Measurements from ENCODE around the gene HIPK2.

The HIPK2 gene

DNA sequence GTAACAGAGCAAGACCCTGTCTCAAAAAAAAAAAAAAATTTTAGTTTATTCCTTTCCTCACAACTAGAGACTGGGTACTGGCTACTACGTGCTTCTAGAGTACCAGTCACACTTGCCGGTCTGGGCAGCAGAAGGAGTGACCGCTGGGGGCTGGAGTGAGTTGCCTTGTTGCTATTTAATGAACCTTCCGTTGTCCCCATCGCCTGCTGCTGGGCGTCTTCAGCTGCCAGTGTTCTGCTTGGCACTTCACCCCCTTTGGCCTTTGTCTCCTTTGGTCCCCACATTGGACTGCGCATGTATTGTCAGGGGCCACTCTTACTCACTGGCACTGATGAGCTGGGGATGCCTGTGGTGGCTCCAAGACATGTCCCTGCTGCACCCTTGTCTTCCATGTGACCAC lies 143.7 kb downstream of the HIPK2 start:
- DNase-seq (ENCODE audit: low spot score) = no peak
- ChIA-PET CTCF (no interaction called here), POLR2A (ENCODE audit: low non-redundant PET) (no interaction called here)
- no peak overlapping the region for H3K27ac ChIP-seq
- TF ChIP-seq, protein P1, sequence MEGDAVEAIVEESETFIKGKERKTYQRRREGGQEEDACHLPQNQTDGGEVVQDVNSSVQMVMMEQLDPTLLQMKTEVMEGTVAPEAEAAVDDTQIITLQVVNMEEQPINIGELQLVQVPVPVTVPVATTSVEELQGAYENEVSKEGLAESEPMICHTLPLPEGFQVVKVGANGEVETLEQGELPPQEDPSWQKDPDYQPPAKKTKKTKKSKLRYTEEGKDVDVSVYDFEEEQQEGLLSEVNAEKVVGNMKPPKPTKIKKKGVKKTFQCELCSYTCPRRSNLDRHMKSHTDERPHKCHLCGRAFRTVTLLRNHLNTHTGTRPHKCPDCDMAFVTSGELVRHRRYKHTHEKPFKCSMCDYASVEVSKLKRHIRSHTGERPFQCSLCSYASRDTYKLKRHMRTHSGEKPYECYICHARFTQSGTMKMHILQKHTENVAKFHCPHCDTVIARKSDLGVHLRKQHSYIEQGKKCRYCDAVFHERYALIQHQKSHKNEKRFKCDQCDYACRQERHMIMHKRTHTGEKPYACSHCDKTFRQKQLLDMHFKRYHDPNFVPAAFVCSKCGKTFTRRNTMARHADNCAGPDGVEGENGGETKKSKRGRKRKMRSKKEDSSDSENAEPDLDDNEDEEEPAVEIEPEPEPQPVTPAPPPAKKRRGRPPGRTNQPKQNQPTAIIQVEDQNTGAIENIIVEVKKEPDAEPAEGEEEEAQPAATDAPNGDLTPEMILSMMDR (conservative IDR thresholded peaks at IDR 0.05; ENCODE audit: low read depth) = no peak

DNA sequence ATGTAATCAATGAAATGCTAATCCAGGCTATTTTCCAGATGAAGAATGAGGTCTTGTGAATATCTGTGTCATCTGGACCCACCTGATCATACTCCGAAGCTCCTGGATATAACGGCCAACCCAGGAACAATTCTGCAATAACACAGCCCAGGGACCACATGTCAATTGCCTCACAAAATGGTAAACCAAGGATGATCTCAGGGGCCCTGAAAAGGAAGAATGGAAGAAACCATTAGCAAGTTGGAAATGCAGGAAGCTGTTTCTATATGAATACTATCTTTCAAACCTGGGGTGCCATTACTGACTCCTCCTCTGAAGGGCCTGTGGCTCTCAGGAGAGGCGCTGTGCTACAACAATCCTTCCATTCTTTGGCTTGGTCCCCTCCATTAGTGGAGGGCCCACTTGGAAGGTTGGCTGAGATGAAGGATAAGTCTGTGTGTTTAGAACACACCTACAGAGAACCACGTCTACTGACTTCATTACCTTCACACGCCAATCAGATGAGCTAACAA lies 146.2 kb downstream of the HIPK2 start:
- ChIA-PET CTCF (interaction anchor here (0.7 kb wide), 1 partner anchor 36 kb away, joined by 3 read pairs; no protein-coding TSS in a partner anchor), POLR2A (ENCODE audit: low non-redundant PET) (no interaction called here)
- TF ChIP-seq, protein P1 (conservative IDR thresholded peaks at IDR 0.05; ENCODE audit: low read depth) = no peak
- H3K27ac ChIP-seq = no peak overlapping the region
- no peak for DNase-seq (ENCODE audit: low spot score)

DNA sequence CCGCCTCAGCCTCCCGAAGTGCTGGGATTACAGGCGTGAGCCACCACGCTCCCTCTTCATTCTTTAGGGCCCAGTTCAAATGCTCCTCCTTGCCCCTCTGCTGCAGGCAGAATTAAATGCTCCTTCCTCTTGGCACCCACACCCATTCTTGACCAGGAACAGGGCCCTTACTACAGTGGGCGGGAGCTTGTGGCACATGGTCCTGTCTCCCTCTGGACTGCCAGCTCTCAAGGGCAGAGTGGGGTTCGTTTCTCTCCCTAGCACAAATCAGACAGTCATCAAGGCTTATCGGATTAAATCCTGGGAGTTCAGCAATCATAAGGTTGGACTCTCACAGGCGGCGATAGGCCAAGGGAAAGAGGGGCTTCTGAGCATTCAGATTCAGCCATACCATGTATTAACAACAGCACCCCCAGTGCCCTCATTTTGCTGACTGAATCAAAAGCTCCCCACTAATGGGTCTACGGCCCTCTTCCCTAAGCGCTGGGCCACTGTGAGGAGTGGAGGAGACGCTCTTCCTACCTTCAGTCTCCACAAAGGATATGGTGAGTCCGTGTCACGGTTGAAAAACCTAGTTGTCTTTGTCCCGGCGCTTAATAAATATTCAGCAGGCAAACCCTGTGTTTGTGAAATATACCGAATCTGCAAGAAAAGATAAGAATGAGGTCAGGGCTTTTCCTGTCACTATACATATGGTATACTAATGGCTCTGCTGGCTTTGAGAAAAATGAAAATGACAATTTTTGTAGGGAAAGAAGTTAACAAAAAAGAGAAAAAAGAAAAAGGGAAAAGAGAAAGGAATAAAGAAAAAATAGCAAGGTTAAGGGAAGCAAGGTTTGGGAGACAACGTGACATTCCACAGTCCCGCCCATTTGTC lies 146.9 kb downstream of the HIPK2 start:
- DNase-seq (ENCODE audit: low spot score) = no peak
- POLR2A ChIA-PET (ENCODE audit: low non-redundant PET) = no interaction called here
- CTCF ChIA-PET = interaction anchor here (0.7 kb wide), 1 partner anchor 37 kb away, joined by 3 read pairs; no protein-coding TSS in a partner anchor
- peak overlapping the region; percentile 8; the same call in 1 of the 2 replicates for H3K27ac ChIP-seq
- TF ChIP-seq, protein P1 (conservative IDR thresholded peaks at IDR 0.05; ENCODE audit: low read depth) = no peak

DNA sequence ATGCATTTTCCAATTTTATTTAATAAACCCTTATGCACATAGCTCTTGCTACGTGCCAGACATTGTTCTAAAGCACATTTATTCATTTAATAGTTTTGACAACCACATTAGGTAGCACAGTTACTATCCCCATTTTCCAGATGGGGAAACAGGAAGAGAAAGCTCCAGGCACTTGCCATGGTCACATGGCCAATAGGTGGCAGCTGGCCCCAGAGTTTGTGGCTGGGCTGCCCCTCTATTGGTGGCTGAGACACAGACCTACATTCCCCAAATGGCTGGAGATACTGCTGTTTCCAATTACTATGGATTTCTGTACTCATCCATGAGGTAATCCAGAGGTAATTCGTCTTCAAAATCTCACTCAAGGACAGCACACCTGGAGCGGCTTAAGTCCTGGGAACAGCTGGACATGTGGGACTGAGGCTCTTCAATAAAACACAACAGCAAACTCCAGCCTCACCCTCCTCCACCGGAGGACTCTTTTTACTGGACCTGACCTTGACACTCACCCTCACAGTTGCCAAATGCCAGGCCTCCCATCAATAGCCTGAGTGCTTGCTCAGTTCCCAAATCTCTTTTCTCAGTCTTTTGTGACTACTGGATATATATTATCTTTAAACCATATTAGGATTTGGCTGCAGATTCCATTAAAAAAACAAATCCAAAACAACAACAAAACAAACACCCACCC lies 148.3 kb downstream of the HIPK2 start:
- ChIA-PET POLR2A (ENCODE audit: low non-redundant PET) (no interaction called here), CTCF (no interaction called here)
- DNase-seq (ENCODE audit: low spot score) = no peak
- H3K27ac ChIP-seq = no peak overlapping the region
- TF ChIP-seq, protein P1 (conservative IDR thresholded peaks at IDR 0.05; ENCODE audit: low read depth) = no peak

DNA sequence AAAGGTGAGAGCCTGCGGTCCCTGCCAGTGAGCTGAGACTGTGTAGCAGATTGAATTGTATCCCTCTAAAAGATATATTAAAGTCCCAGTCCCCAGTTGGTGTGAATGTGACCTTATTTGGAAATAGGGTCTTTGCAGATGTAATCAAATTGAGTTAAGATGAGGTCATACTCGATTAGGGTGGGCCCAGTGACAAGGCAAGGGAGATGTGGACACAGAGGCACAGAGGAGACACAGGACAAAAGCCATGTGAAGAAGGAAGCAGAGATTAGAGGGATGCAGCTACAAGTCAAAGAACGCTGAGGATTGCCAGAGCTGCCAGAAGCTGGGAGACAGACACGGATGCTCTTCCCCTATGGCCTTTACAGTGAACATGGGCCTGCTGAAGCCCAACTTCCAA lies 150.0 kb downstream of the HIPK2 start:
- TF ChIP-seq, protein P1 (conservative IDR thresholded peaks at IDR 0.05; ENCODE audit: low read depth) = no peak
- no peak for DNase-seq (ENCODE audit: low spot score)
- CTCF ChIA-PET = no interaction called here
- no peak overlapping the region for H3K27ac ChIP-seq
- POLR2A ChIA-PET (ENCODE audit: low non-redundant PET) = no interaction called here

DNA sequence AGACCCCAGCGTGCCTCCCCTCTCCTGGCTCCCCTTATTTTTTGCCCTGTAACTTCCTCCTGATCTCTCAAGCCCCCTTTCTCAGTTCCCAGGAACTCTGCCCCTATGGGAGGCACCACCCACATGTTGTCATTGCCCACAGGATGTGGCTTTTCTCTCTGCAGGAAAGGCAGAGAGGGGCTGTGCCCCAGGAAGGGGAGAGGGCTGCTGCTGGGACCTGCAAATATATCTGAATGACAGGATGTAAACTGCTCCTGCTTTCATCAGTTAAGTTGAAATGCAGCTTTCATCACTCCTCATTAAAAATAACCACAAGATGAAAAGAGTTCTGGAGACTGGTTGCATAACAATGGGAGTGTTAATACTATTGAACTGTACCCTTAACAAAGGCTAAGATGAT lies 151.0 kb downstream of the HIPK2 start:
- TF ChIP-seq, protein P1 (conservative IDR thresholded peaks at IDR 0.05; ENCODE audit: low read depth) = no peak
- H3K27ac ChIP-seq = no peak overlapping the region
- ChIA-PET POLR2A (ENCODE audit: low non-redundant PET) (no interaction called here), CTCF (no interaction called here)
- no peak for DNase-seq (ENCODE audit: low spot score)
